Measurements from ENCODE around the gene ANKDD1B.

DNA sequence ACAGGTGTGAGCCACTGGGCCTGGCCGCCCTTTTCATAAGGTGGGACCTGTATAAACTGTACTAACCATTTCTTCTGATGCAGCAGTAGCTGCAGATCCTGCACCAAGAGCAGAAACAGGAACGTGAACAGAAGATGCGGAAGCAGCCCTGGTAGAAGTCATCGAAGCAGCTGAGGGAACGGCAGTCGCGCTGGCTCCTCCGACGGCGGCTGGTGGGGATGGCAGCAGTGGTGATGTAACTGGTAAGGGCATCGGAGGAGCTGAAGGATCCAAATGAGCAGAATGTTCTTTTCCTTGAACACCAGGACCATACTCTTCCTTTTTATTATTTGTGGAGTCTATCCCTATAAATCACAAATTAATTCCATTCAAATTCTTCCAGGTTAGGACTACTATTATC, 73.9 kb downstream of the ANKDD1B start:
- TF ChIP-seq CTCF (conservative IDR thresholded peaks at IDR 0.05 in 1 of 2, IDR thresholded peaks at IDR 0.05 in 1 of 2; ENCODE audit: low read depth in 1 of 2, low read length in 2 of 2) (no peak), EZH2 (IDR thresholded peaks at IDR 0.05; ENCODE audit: low read length, missing control alignments) (no peak)

Measured in fibroblast of lung (primary cell).